AG04450 (cell line): Measurements from ENCODE around the gene TDRD10. TPM values are rescaled to one million over a fixed set of nuclear protein-coding genes. Genes with fewer than 3 reads are reported as not detected.

Experiments used
- CTCF ChIA-PET: fragments of 300-600, 350-600 bp; formaldehyde crosslinking; extraction: SDS; loops from one replicate; lab custom pipeline; 2022; ENCODE audit warnings: antibody characterized with exemption, inconsistent platforms; lab: Charles Lee
- POLR2A ChIA-PET: fragments of 350-600 bp; formaldehyde crosslinking; extraction: SDS; loops from one replicate; lab custom pipeline; 2021; ENCODE audit warnings: antibody characterized with exemption, inconsistent platforms; lab: Yijun Ruan, JAX
- DNase-seq: peaks from one replicate; pipeline ENCODE4 v3.0.0-alpha.2; 2011; ENCODE audit warnings: low read depth, low spot score
- H3K27ac ChIP-seq: one replicate; pipeline ENCODE4 v1.5.1; 2012; ENCODE audit warnings: low read depth, low read length, control low read depth
- H3K27me3 ChIP-seq: one replicate; pipeline ENCODE4 v1.6.0; 2012; ENCODE audit warnings: low read length; ENCODE audit not compliant: control insufficient read depth, insufficient read depth
- H3K4me3 ChIP-seq: 2 replicates; pipeline ENCODE4 v1.5.1; 2011; ENCODE audit warnings: mild to moderate bottlenecking, low read depth, low read length, control low read depth
- H3K9me3 ChIP-seq: 2 replicates; pipeline ENCODE4 v1.5.1; 2012; ENCODE audit warnings: low read length; ENCODE audit not compliant: control insufficient read depth, insufficient read depth
- polyA plus RNA-seq: library from polyadenylated mRNA; depleted of rRNA; stranded (reverse); fragments of >200 nt; gene quantifications from 2 replicates; pipeline ENCODE4 v1.2.3, GENCODE V29; 2011
- TF ChIP-seq, protein P1 (sequence below): IDR thresholded peaks from 2 replicates; pipeline ENCODE4 v1.5.1; 2011; ENCODE audit warnings: low read depth, low read length, control low read depth, inconsistent platforms

TDRD10 gene
- polyA plus RNA-seq, 1 experiment, result not detected

DNA sequence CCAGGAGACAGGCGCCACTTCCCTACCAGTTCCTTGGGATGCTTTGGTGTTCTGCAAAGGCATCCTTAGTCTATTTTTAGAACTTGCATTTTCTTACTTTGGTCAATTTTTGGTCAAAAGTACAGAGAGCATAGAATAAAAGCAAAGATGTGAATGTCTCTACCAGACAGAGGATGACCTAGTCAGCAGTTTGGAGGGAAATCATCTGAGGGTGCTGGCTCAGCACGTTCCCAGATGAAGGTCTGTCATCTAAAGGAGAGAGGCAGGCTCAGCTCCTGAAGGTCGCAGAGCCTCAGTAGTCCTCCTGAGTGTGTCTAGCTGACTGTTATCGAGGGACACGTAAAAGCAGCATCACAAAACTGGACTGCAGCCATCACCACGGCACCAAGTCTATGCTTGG, 80.9 kb downstream of the TDRD10 start:
- CTCF ChIA-PET, result no interaction called here
- POLR2A ChIA-PET, result no interaction called here

DNA sequence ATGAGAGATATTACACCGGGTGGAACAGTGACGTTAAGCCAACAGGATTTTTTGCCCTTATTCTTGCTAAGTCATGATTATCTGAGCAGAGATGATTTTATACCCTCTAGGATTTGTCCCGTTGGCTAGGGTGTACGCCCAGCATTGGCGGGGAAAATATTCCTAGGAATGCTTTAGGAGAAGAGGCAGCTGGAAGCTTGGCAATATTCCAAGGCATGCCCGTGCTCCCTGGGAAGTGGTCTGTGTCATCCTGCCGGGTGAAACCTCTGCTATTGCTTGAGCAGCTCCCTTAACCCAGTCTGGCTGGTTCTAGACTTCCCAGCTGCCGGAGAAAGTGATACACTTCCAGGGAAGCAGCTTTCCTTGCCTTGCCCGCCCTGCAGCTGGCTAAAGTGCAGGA, 81.8 kb downstream of the TDRD10 start:
- CTCF ChIA-PET, result no interaction called here
- POLR2A ChIA-PET, result no interaction called here

More for the DNA sequence above, 80.9 kb downstream of the TDRD10 start:
- no peaks in the 10 kb centered on the region for H3K27me3 ChIP-seq
- TF ChIP-seq, protein P1, sequence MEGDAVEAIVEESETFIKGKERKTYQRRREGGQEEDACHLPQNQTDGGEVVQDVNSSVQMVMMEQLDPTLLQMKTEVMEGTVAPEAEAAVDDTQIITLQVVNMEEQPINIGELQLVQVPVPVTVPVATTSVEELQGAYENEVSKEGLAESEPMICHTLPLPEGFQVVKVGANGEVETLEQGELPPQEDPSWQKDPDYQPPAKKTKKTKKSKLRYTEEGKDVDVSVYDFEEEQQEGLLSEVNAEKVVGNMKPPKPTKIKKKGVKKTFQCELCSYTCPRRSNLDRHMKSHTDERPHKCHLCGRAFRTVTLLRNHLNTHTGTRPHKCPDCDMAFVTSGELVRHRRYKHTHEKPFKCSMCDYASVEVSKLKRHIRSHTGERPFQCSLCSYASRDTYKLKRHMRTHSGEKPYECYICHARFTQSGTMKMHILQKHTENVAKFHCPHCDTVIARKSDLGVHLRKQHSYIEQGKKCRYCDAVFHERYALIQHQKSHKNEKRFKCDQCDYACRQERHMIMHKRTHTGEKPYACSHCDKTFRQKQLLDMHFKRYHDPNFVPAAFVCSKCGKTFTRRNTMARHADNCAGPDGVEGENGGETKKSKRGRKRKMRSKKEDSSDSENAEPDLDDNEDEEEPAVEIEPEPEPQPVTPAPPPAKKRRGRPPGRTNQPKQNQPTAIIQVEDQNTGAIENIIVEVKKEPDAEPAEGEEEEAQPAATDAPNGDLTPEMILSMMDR, result no peak
- H3K9me3 ChIP-seq, result no peaks in the 10 kb centered on the region
- no peak overlapping the region for H3K27ac ChIP-seq
- no peak for DNase-seq
- H3K4me3 ChIP-seq, result no peak overlapping the region

DNA sequence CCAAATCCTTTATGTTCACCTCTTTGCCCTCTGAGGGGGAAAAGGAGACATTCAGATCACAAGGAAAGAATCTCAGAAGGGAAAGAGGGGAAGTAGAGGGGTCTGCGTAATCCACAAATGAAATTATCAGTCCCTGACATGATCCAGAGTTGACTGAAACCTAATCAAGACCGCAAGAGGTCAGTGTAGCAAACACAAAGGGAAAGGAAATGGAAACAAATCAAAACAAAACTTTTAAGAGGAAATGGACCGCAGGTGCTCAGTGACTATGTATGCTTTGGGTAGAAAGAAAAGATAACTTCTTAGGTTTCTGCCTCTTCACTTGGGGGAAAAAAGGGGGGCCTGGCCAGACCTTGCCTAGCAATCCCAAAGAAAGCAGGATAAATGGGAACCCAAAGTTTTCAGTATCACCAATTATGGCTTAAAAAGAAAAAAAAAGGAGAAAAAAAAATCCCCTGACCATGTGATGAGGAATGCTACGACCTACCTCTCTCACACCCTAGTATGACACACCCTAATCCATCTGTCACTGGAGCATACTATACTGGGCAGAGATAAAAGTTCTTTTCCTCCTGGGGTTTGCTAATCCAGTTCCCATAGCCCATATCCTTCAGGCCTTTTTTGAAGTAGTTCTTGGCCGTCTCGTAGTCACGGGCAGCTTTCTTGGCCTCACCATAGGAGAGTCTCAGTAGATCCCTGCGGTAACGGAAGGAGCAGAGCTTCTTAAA, 82.4 kb downstream of the TDRD10 start:
- CTCF ChIA-PET, result no interaction called here

More for the DNA sequence above, 81.8 kb downstream of the TDRD10 start:
- DNase-seq, result no peak
- no peaks in the 10 kb centered on the region for H3K9me3 ChIP-seq
- TF ChIP-seq, protein P1, result no peak
- peak overlapping the region; percentile 25 for H3K27ac ChIP-seq
- H3K4me3 ChIP-seq, result no peak overlapping the region
- H3K27me3 ChIP-seq, result no peaks in the 10 kb centered on the region

DNA sequence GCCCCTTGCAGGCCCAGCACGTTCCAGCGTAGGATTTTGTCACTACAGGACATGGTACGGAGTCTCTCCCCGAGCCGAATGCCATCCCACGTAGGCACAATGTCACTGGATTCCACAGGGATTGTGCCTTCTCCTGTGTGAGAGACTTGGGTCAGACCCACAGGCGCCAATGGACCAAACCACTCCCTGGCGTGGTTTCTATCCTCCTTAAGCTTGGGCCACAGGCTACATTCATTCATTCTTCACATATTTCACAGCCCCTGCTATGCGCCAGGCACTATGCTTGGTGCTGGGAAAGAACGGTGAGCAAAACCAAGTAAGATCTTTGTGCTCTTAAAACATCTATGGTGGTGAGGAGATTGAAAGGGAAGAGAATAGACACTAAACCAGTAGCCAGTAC, 84.2 kb downstream of the TDRD10 start:
- no peak overlapping the region for H3K4me3 ChIP-seq
- ChIA-PET CTCF (no interaction called here), POLR2A (no interaction called here)
- no peak for DNase-seq
- H3K27me3 ChIP-seq, result no peaks in the 10 kb centered on the region
- H3K9me3 ChIP-seq, result no peaks in the 10 kb centered on the region
- no peak overlapping the region for H3K27ac ChIP-seq
- TF ChIP-seq, protein P1, result no peak

More for the DNA sequence above, 82.4 kb downstream of the TDRD10 start:
- POLR2A ChIA-PET, result no interaction called here
- Histone ChIP-seq H3K9me3 (no peaks in the 10 kb centered on the region), H3K4me3 (no peak overlapping the region), H3K27me3 (no peaks in the 10 kb centered on the region), H3K27ac (peak overlapping the region; percentile 25)
- TF ChIP-seq, protein P1, result no peak
- no peak for DNase-seq

DNA sequence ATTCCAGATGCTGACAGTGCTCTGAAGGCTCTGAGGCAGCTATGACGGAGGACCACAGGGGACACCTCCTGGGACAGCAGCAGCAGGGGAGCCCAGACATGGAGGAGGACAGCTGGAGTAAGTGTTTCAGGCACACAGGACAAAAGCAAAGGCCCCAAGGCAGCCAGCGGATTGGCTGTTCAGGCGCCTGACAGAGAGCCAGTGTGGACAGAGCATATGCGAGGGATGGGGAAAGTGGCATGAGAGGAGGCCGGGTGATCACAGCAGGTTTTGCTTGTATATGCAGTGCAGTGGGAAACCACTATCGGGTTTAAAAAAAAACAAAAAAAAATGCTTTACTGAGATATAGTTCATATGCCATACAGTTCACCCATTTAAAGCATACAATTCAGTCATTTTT, 84.6 kb downstream of the TDRD10 start:
- Histone ChIP-seq H3K27ac (no peak overlapping the region), H3K27me3 (no peaks in the 10 kb centered on the region), H3K4me3 (no peak overlapping the region), H3K9me3 (no peaks in the 10 kb centered on the region)
- TF ChIP-seq, protein P1, result no peak
- POLR2A ChIA-PET, result no interaction called here
- CTCF ChIA-PET, result no interaction called here
- no peak for DNase-seq
